CD4-positive, alpha-beta T cell treated with Interleukin-15 for 1 hour (primary cell): ENCODE data around the gene PRDM5.

ENCODE experiments used
- DNase-seq: peaks from one replicate; pipeline ENCODE4 v3.0.0-alpha.2; 2020

PRDM5 gene

DNA sequence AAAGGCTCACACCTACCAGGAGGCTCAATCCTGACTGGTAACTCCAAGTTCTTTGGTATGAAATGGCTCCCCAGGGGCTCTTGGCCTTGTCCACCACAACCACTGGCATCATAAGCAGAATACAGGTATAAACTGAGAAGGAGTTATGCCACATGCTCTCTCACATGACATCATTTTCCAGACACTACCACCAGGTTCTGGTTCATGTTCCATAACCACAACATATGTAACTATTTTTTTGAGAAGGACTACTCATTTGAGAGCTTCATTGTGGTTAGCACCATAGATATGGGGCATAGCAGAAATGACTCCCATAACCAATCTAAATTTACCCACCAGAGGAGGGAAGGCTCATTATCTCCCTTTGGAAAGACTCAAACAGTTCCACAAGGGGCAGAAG, 19.6 kb downstream of the PRDM5 start:
- no peak for DNase-seq

DNA sequence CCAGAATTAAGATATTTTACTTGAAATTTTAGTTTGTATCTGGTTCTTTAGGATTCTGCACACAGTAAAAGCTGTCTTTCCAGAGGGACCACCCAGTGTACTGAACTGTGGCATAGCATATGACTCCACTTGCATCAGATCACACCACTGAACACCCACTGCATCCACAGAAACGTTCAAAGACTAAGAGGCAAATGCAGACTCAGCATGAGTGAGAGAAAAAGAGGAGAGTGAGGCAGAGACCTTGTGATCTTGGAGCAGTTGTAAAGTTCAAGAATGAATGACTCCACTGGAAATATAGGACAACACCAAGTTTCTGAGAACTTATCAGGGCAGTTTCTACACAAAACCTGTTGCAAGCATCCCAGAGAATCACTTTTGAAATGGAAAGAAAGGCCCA, 20.8 kb downstream of the PRDM5 start:
- DNase-seq = no peak

DNA sequence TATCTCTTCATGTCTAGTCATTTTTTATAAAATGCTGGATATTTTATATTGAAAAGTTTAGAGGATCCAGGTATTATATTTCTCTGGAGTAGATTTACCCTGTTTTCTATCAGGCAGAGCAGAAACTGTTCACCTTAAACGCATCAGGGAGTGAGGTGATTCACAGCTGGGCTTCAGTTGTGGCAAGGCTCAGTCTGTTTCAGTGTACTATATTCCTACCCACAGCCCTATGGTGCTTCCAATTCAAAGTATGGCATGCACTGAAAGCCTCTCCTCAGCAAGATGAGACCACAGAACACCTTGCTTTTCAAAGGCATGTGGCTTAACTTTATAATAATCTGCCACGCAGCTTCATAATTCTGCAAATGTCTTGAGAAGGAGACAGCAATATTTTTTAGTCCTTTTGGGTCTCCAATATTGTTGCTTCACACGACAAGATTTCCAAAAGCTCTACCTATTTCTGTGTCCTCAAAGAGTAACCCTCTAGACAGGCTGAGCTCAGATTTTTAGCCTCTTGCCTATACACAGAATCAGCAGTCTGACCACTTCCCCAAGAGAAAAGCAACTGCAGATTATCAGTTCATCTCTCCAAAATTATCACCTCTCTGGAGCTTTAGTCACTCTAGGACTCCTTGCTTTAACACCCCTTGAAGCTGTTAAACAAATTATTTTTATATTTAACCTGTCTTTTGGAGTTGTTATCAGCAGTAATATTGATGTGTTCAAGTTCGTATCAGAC, 24.4 kb downstream of the PRDM5 start:
- no peak for DNase-seq

DNA sequence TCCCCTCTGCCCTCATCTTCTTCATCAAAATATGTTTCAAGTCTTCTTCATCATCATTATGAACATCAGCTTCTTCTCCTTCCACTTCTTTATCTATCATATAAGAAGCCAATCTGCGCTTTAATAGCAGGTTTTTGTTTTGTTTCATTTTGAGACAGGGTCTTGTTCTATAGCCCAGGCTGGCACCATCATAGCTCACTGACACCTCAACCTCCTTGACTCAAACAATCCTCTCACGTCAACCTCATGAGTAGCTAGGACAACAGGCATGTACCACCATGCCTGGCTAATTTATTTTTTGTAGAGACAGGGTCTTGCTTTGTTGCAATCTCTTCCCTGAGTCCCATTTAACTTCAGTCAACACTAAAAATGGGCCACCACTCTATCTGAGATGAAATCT, 27.0 kb downstream of the PRDM5 start:
- DNase-seq = no peak

DNA sequence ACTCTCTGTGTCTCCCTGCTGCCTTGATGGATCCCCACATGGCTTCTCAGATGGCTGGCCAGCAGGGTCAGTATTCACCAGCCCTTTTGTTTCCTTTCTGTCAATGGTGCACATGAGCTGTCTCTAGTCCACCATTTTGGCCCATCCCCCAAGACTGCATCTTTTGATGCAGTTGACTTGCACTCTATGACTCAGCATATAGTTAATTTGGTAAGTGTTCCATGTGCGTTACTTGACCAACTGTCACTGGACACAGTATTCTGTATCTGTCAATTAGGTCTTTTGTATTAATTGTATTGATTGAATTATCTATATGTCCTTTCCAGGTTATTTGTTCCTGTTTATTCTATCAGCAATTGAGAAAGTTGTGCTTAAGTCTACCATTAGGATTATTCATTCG, 29.2 kb downstream of the PRDM5 start:
- DNase-seq = no peak

DNA sequence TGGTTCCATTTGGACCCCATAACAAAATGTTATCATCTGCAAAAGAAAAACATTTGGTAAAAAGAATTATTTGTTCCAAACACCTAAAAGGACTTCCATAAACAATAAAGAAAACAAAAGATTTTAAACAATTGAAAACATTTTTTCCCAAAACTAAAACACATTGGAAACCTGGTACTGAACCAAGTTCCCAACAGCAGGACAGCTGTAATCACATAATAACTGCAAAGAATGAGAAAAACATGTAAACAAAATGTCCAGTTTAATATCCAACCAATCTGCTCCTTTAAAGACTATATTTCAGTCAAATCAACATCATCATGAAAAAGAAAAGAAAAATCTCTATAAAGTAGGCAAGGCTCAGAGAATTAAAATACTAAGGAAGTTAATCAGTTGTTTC, 36.3 kb downstream of the PRDM5 start:
- DNase-seq = no peak

DNA sequence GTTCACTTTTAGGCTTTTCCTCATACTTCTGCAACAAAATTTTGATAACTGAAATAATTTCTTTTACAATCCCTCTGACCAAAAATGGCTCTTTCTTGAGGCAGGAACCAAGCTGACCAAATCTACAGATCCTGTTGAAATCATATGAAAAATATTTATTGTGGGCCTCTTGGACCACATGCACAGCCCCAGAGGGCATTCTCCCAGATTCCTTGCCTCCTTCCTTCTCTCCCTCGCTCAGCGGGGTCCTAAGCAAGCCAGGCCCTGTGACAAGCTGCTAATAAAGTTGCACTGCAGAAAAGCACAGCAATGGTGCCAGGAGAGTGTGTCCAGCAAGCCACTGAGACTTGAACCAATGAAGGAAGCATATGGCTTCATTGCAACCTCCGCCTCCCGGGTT, 40.7 kb downstream of the PRDM5 start:
- no peak for DNase-seq

DNA sequence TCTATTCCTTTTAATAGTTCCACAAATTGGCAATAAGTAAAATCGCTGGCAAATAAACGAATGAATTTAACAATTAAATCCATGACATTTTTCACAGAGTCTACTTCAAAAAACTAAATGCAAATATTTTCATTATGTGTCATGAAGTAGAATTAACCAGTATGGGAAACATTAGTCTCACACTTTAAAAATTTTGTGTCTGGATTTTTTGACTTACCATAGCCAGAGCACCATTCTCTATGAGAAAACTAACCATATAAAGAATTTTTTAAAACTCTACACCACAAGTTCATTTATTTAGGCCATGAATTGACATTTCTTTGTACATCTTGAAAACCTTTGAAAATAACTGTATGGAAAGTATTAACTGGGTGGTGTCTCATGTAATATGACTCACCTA, 41.2 kb downstream of the PRDM5 start:
- no peak for DNase-seq

DNA sequence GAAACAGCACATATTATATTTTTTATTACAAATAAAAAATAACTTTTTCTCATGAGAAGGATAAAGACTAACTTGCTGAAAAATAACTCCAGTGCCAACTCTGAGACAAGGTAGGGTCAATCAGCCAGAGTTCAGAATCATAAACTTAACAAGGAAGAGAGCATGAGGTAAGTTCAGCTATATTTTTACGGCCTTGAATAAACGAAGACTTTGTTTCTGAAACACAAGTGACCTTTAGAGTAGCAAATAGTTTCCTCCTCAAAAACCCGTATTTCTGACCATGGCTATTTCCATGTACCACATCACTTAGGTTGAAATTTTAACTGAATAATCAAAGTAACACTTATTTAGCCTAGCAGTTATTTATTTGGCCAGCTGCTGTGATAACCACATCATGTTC, 45.5 kb downstream of the PRDM5 start:
- no peak for DNase-seq

DNA sequence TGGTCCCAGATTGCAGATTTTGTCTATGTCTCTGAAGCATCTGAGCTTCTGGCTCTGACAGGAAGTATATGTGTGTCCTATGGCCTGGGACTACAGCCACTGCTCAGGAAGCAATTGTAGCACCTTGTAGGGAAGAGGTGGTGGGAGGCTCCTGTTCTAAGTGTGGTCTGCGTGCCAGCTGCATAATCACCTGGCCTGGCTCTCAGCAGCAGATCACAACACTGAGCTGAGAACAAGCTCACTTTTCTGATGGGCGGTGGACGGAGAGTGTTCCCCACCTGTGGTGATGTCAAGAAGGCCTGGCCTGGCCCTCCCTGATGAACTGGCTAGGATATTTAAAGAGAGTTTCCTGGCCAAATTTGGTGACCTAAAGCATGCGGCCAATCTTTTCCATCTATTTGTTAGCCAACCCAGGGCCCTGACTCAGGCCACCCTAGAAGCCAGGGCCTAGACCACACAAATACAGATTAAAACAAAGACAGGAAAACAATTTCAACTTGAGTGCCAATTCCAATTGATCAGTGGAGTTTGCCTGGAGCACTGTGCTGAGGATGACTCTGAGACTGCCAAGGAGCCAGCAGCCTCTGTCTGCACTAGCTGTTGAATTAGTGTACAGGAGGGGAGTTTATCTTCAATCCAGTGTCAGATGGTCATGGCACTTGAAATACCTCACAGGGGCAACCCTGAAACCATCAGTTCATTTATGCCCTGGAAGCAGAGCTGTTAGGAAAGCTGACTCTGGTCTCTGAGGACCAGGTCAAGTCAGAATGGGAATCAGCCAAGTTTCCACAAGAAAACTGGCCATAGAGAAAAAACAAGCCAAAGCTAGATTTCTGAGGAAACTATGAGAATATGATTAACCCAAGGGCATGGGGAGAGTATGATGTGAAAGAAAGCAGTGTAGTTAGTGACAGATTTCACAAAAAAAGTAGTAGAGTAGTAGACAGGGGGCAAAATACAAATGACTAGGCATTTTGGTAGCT, 47.4 kb downstream of the PRDM5 start:
- DNase-seq = no peak

DNA sequence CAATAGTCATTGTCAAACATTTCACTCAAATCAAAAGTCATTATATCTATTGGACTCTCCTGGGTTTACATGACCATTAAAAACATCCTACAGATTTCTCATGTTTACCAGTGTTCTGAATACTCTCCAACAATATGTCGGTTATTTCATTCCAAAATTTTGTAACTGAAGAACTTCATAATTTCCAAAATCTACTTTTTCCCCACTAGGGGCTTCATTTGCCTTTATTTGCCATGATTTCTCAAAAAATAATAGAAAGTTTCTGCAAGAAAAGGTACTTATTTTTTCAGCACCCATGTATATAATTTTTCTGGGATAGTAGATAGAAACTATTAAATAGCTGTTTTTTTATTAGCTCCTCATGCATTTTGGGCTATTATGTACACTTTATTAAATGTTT, 49.0 kb downstream of the PRDM5 start:
- DNase-seq = no peak

DNA sequence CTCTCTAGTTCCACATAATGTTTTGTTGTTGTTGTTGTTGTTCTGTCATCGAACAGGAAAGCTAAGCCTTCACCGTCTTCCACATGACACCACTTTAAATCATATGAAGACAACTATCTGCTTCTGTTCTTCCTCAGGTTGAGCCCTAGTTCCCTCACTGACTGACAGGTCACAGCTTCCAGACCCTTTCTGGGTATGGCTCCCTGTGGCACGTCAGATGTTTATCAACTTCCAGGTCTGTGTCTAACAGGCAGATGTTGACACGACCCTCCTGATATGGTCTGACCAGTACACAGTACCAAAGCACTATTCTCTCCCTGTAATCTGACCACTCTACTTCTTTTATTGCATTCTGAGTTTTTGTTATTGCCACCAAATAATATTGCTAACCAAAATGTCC, 51.4 kb downstream of the PRDM5 start:
- DNase-seq = no peak

DNA sequence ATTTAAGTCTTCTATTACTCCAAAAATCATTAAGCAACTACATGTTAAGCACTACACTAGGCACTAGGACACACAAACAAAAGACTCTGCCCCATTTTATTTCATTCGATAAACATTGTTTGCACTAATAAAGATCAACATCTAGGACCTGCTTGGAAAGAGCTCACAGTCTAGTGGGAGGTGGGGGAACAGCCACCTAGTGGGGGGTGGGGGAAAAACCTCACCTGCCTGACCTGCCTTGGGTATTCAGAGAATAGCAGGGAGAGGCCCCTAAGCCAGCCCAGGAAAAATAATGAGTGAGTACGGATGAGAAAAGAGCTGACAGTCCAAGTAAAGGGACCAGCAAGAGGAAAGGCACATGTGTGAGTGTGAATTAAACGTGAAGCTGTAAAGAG, 52.2 kb downstream of the PRDM5 start:
- no peak for DNase-seq

DNA sequence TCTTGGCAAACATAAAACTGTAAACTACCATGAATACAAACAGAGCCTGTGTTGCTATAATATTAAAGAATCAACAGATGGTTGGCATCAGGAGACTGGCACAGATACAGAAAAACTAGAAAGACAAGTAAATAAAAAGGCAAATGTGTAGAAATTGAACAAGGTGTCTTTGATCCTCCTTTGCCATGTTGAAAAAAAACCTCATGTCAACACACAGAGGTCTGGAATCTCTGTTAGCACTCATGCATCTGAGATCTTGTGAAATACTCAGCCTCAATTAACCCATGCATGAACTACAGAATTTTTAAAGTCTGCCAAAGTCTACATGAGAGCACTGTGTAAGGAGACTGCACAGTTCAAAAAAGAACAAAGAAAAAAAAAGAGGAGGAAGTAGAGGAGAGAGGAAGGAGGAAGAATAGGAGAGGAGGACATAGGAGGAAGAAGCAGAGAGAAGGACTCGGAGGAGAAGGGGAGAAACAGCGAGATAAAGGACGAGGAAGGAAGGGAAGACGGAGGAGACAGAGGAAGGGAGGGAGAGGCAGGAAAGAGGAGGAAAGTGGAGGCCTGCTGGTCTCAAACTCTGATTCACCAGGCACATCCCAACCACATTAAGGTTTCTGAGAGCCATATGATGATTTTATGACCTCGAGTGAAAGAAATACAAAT, 52.8 kb downstream of the PRDM5 start:
- no peak for DNase-seq

DNA sequence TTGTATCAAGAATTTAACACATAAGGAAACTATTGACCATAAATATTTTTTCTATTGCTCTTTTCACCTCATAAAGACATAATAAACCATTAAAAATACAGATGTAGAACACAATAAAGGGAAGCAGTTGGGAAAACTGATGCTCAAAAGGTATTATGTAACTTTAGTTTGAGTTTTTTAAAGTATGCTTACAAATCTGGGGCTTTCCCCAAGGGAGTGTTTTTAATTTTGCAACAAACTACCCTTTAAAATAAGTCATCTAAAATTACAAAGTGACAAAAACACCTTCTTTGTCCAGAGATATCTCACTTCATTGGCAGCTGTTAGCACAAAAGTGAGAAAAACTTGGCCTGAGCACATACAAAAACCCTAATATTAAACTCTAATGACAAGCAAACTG, 55.0 kb downstream of the PRDM5 start:
- no peak for DNase-seq

DNA sequence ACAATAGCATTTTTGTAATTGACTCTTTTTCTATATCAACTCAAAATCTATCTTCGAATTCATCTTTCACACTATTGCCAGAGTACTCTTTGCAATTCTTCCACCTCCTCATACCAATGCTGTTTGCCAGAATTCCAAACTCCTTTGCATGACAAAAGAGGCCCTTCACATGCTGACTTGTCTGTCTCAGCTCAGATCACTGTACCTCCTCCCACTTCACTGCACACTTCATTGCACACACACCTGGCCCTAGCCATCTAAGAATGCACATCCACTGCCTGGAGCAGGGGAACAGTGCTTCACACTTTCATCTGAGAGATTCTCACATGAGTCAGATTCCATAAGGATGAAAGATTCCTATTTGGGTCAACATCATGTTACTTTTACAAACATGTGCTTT, 56.5 kb downstream of the PRDM5 start:
- no peak for DNase-seq

DNA sequence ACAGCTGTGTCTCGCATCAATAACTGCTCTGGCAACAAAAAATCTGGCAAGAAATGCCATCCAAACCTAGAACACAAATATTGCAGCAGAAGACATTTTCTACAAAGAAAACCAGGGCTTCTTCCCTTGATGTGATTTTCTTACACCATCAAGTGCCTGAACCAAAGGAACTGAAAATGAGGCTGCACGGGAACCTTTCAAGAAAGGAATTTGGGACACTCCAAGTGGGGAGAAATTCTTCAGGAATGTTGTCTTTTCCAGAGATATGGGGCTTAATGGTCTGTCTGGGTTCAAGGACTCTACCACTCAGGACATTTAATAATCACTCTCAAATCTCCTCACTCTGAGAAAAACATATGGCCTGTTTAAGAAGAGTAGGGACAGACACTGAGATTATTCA, 57.6 kb downstream of the PRDM5 start:
- no peak for DNase-seq

DNA sequence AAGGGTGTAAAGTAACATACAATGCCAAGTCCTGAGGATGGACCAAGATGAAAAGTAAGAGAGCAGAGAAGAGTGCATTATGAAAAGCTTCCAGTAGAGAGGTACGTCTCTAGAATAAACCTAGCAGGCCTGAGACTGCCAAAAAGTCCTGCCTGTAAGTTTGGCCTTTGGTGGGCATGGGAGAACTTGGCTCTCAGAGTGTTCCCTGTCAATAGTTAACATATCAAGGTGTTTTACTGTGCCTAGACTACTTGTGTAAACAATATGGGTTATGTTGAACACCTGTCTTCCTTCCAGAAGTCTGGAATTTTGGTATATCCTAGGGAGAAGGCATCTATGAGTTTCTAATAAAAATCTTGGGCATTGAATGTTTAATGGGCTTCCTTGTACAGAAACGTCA, 60.1 kb downstream of the PRDM5 start:
- no peak for DNase-seq

DNA sequence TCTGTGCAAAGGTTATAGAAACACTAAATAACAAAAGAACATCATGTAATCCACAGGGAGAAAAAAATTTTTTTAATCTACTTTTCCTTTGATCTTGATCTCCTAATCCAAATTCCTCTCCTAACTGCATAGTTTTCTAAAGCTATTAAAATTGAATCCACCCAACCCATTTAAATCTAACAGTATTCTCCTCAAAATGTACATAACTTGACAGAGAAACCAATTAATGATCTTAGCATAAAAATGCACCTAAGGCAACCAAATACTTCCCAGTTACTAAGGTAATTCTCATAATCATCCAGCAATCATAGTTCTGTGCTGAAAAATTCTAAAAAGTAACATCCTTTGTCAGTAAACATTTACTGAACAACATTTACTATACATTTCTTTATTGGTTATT, 60.7 kb downstream of the PRDM5 start:
- DNase-seq = no peak

DNA sequence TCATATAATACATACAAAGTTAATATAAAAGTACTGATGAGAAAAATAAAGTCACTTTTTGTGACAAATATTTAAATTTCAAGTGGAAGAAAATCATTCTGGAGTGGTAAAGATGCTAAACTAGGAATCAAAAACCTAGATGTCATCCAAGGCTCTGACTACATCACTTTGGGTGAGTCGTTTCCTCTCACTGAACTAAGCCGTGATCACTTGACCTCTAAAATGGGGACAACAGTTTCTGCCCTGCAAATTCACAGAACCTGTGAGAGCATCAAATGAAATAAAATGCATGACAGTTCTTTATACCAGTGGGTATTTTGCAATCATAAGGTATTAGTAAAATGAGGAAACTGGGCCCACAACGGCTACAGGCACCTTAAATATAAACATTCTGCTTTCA, 63.8 kb downstream of the PRDM5 start:
- DNase-seq = no peak

DNA sequence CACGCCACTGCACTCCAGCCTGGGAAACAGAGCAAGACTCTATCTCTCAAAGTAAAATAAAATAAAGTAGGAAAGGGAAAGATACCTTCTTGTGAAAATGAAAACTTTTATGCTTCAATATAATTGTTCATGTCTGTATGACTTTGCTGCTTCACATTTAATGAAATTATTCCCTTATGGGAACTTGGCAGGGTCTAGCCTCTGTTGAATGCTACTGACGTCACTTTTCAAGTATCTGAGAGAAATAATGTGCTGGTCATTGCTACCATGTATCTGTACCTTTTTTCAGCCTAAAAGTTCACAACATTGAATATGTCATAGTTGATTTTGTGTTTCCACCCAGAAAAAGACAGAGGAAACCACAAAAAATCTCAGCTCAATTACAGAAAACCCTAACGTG, 65.2 kb downstream of the PRDM5 start:
- no peak for DNase-seq

DNA sequence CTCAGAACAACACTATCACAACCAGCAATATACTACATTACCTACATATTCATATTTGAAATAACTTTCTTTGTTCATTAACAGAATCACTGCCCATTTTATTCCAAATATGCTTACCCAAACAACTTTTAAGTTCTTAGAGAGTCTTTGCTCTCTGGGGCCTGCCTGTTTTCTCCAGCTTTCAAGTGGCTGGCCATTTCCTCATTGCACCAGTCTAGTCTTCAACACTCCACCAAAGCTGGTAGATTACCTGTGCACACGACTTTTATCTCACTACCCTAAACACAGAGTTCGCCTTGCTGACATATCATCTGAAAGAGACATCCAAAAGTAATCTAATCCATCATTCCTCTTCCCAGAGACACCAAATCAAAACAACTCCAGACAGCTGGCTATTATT, 66.2 kb downstream of the PRDM5 start:
- DNase-seq = no peak

DNA sequence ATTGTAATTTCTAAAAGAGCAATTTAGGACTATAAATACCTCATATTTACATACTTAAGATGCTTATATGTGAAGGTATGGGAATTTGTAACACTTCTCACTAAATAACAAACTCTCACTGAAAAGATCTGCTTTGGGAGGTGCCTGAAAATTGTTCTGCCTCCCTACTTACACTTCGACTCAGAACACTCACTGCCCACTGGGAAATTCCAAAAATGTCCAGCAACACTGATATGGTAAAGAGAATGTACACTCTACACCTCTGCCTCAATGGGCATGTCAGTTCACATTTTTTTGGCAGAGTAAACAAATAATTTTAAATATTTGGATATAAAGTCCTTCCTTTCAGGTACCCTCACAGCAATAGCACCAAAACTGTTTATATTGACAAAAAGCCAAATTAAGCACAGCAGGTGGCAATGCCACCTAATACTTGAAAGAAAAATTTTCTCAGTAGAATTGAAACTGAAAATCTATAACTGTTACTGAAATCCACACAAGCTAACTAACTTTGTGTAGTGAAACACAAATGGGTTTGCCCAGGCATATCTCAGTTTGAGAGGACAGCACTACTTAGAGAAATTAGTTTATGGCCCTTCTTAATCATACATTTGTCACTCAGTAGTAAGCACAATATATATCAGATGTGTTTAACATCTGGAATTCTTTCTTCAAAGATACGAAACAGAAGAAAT, 67.1 kb downstream of the PRDM5 start:
- DNase-seq = no peak
